H9 (cell line): ENCODE results near the gene GLS. TPM values are rescaled to one million over a fixed set of nuclear protein-coding genes. Genes with fewer than 3 reads are reported as not detected.
A peak's percentile ranks its signal among the peaks of the same experiment; 100 is the strongest.
"Not testable (repeated sequence)": the region's sequence is repeated elsewhere in the genome, so short reads cannot be mapped to it uniquely, and the experiment has no call there.

Experiments
- DNase-seq: peaks from one replicate; pipeline ENCODE4 v3.0.0-alpha.2; 2017
- H2AFZ ChIP-seq: one replicate; pipeline ENCODE4 v1.6.1; 2013; ENCODE audit warnings: mild to moderate bottlenecking, low read length, control low read depth, moderate library complexity
- H2AK5ac ChIP-seq: 2 replicates; pipeline ENCODE4 v1.6.1; 2013; ENCODE audit warnings: low read length, control low read depth, mixed read lengths; ENCODE audit not compliant: insufficient read length
- H2BK120ac ChIP-seq: one replicate; pipeline ENCODE4 v1.6.1; 2013; ENCODE audit warnings: low read depth, mild to moderate bottlenecking, low read length, control low read depth, inconsistent platforms; ENCODE audit not compliant: poor library complexity, severe bottlenecking
- H2BK12ac ChIP-seq: 2 replicates; pipeline ENCODE4 v1.6.1; 2013; ENCODE audit warnings: low read length, control low read depth, mixed read lengths, low read depth; ENCODE audit not compliant: insufficient read length
- H2BK15ac ChIP-seq: 2 replicates; pipeline ENCODE4 v1.6.1; 2013; ENCODE audit warnings: low read depth, low read length, control low read depth
- H2BK20ac ChIP-seq: one replicate; pipeline ENCODE4 v1.6.1; 2013; ENCODE audit warnings: low read depth, mild to moderate bottlenecking, low read length, control low read depth, inconsistent platforms; ENCODE audit not compliant: poor library complexity, severe bottlenecking
- H2BK5ac ChIP-seq: 2 replicates; pipeline ENCODE4 v1.6.1; 2013; ENCODE audit warnings: low read length, control low read depth, mixed read lengths; ENCODE audit not compliant: insufficient read length
- H3K14ac ChIP-seq: 2 replicates; pipeline ENCODE4 v1.6.1; 2013; ENCODE audit warnings: low read length, control low read depth; ENCODE audit not compliant: insufficient read depth
- H3K18ac ChIP-seq: 2 replicates; pipeline ENCODE4 v1.6.1; 2013; ENCODE audit warnings: low read depth, mild to moderate bottlenecking, mixed read lengths, low read length, control low read depth; ENCODE audit not compliant: insufficient read length
- H3K23ac ChIP-seq: 2 replicates; pipeline ENCODE4 v1.6.1; 2013; ENCODE audit warnings: low read length, control low read depth, mixed read lengths, low read depth; ENCODE audit not compliant: insufficient read length
- H3K23me2 ChIP-seq: 2 replicates; pipeline ENCODE4 v1.6.1; 2013; ENCODE audit warnings: low read depth, mild to moderate bottlenecking, mixed read lengths, low read length, control low read depth; ENCODE audit not compliant: insufficient read length, poor library complexity, severe bottlenecking
- H3K27ac ChIP-seq: 2 replicates; pipeline ENCODE4 v1.5.1; 2013; ENCODE audit warnings: low read length, control low read depth, mixed read lengths, low read depth; ENCODE audit not compliant: insufficient read length
- H3K27me3 ChIP-seq: 2 replicates; pipeline ENCODE4 v1.6.1; 2013; ENCODE audit warnings: low read length, control low read depth, inconsistent platforms; ENCODE audit not compliant: insufficient read depth
- H3K4ac ChIP-seq: 2 replicates; pipeline ENCODE4 v1.6.1; 2013; ENCODE audit warnings: low read depth, mild to moderate bottlenecking, control low read depth, inconsistent platforms, low read length, moderate library complexity
- H3K4me1 ChIP-seq: 2 replicates; pipeline ENCODE4 v1.6.1; 2013; ENCODE audit warnings: low read length, control low read depth, inconsistent platforms; ENCODE audit not compliant: insufficient read depth
- H3K4me2 ChIP-seq: 2 replicates; pipeline ENCODE4 v1.6.1; 2013; ENCODE audit warnings: low read length, control low read depth, mixed read lengths; ENCODE audit not compliant: insufficient read length, insufficient read depth
- H3K56ac ChIP-seq: 2 replicates; pipeline ENCODE4 v1.6.1; 2013; ENCODE audit warnings: low read depth, mild to moderate bottlenecking, mixed read lengths, low read length, control low read depth; ENCODE audit not compliant: insufficient read length
- H3K79me1 ChIP-seq: 2 replicates; pipeline ENCODE4 v1.6.1; 2013; ENCODE audit warnings: low read depth, mild to moderate bottlenecking, moderate library complexity, low read length, control low read depth, inconsistent platforms; ENCODE audit not compliant: insufficient read depth, poor library complexity, severe bottlenecking
- H3K79me2 ChIP-seq: 2 replicates; pipeline ENCODE4 v1.6.1; 2013; ENCODE audit warnings: low read length, control low read depth, inconsistent platforms; ENCODE audit not compliant: insufficient read depth
- H3K9ac ChIP-seq: 2 replicates; pipeline ENCODE4 v1.6.1; 2013; ENCODE audit warnings: low read length, control low read depth, mixed read lengths; ENCODE audit not compliant: insufficient read length; ENCODE audit errors: extremely low read depth
- H3K9me3 ChIP-seq: one replicate; pipeline ENCODE4 v1.6.1; 2013; ENCODE audit warnings: low read depth, low read length, inconsistent platforms; ENCODE audit not compliant: control insufficient read depth
- H3T11ph ChIP-seq: one replicate; pipeline ENCODE4 v1.6.1; 2013; ENCODE audit warnings: mild to moderate bottlenecking, low read length, control low read depth, inconsistent platforms
- H4K20me1 ChIP-seq: one replicate; pipeline ENCODE4 v1.6.1; 2013; ENCODE audit not compliant: control insufficient read depth, insufficient read length, insufficient read depth
- H4K5ac ChIP-seq: 2 replicates; pipeline ENCODE4 v1.6.1; 2013; ENCODE audit warnings: low read depth, mild to moderate bottlenecking, mixed read lengths, low read length, control low read depth; ENCODE audit not compliant: insufficient read length
- H4K8ac ChIP-seq: replicated peaks from 2 replicates; pipeline ENCODE4 v1.6.1; 2013; ENCODE audit warnings: low read length, control low read depth, mixed read lengths, low read depth; ENCODE audit not compliant: insufficient read length
- H4K91ac ChIP-seq: 2 replicates; pipeline ENCODE4 v1.6.1; 2013; ENCODE audit warnings: low read depth, mild to moderate bottlenecking, moderate library complexity, mixed read lengths, low read length, control low read depth; ENCODE audit not compliant: insufficient read length
- H3K27ac Mint-ChIP-seq, 3 experiments: 2 replicates in 2 of 3; 3 replicates in 1 of 3; pipeline ENCODE4 v1.8.0; 2020 to 2021; ENCODE audit warnings: mixed read lengths in 3 of 3, mild to moderate bottlenecking in 1 of 3, moderate library complexity in 1 of 3
- H3K27me3 Mint-ChIP-seq: 2 replicates; pipeline ENCODE4 v1.8.0; 2021; ENCODE audit warnings: low read depth, mild to moderate bottlenecking, moderate library complexity, mixed read lengths
- H3K36me3 Mint-ChIP-seq, 3 experiments: 2 replicates in 2 of 3; 3 replicates in 1 of 3; pipeline ENCODE4 v1.8.0; 2020 to 2021; ENCODE audit warnings: low read depth in 3 of 3, mixed read lengths in 3 of 3; ENCODE audit not compliant: insufficient read depth in 1 of 3
- H3K4me1 Mint-ChIP-seq, 2 experiments: 2 replicates each; pipeline ENCODE4 v1.8.0; 2020; ENCODE audit warnings: mixed read lengths in 2 of 2
- H3K4me3 Mint-ChIP-seq, 2 experiments: 2 replicates in 1 of 2; 3 replicates in 1 of 2; pipeline ENCODE4 v1.8.0; 2020 to 2021; ENCODE audit warnings: mild to moderate bottlenecking in 2 of 2, mixed read lengths in 2 of 2, moderate library complexity in 1 of 2
- H3K9me3 Mint-ChIP-seq, 2 experiments: 2 replicates in 1 of 2; 3 replicates in 1 of 2; pipeline ENCODE4 v1.8.0; 2020; ENCODE audit warnings: mild to moderate bottlenecking in 2 of 2, mixed read lengths in 2 of 2, moderate library complexity in 1 of 2
- CTCF ChIP-seq: fragments of 200-600 bp; sonication (generic); conservative IDR thresholded peaks from 3 replicates; pipeline ENCODE4 v1.8.0; 2021; ENCODE audit warnings: antibody characterized with exemption, mild to moderate bottlenecking
- WGBS: extraction: QIAGEN DNeasy Blood & Tissue Kit; methylation state at CpG from one replicate; pipeline ENCODE4 v1.1.7; 2013; ENCODE audit warnings: missing lambda C conversion rate, low lambda C conversion rate, mixed read lengths; ENCODE audit not compliant: insufficient read length; ENCODE audit errors: extremely low coverage; 5-methylcytosine and 5-hydroxymethylcytosine counted together
- total RNA-seq: library from RNA; stranded (reverse); gene quantifications from 2 replicates; pipeline ENCODE4 v1.2.1, GENCODE V29; 2021

The GLS gene
- total RNA-seq, 1 experiment from 2014 or later = 69.3 TPM

DNA sequence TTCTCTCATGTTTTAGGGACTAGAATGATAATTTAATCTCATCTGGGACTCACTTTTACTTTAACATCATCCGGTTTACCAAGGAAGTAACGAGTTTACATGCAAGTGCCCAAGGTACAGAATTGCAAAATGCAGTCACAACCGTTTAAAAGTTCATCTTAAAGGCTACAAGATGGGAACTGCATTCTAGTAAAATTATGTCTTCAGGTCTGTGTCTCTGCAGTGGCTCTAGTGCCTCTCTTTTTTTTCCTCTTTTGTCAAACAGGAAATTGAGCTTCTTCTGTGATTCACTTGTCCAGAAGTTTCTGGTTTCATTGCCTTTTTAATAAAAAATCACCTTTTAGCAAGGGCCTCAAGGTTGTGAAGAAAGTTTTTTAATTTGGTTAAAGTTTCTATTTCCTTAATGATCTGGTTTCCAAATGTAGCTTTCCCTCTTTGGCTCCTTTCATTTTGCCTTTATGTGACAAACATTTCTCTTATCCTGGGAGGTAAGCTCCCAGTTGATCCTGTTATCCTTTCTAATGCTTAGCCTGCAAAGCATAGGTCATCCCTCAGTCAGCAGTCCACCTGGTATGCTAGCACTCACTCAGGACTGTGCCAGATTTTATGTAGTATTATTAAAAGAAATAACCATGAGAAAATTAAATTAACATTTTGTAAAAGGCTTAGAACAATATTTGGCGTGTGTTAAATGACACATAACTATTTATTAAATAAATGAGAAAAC is 2.4 kb downstream of the GLS start:
- H3K27me3 Mint-ChIP-seq = no peaks in the 10 kb centered on the region
- Histone ChIP-seq H3K23ac (no peak overlapping the region), H3K4me1 (no peaks in the 10 kb centered on the region; the same call in 1 of the 2 replicates), H3K14ac (no peak overlapping the region), H3K23me2 (peaks cover 10% of the 10 kb centered on the region), H4K5ac (no peak overlapping the region), H3K9me3 (no peaks in the 10 kb centered on the region), H2BK15ac (no peak overlapping the region), H3K79me2 (peaks cover 25% of the 10 kb centered on the region; the same call in 1 of the 2 replicates), H2AK5ac (no peak overlapping the region), H3K4me2 (peak overlapping the region; percentile 92), H2BK12ac (no peak overlapping the region), H2AFZ (no peak overlapping the region), H2BK120ac (no peak overlapping the region), H3K79me1 (no peaks in the 10 kb centered on the region), H2BK20ac (no peak overlapping the region), H4K20me1 (no peaks in the 10 kb centered on the region), H2BK5ac (no peak overlapping the region), H3T11ph (no peak overlapping the region), H3K27ac (no peak overlapping the region), H3K9ac (no peak overlapping the region), H3K4ac (no peak overlapping the region), H3K56ac (no peak overlapping the region), H3K27me3 (no peaks in the 10 kb centered on the region), H4K91ac (no peak overlapping the region), H4K8ac (no peak overlapping the region), H3K18ac (no peak overlapping the region)
- peak overlapping the region in 1 of 3 experiments; percentile 73; a peak in 4 of 7 replicates for H3K27ac Mint-ChIP-seq
- H3K4me1 Mint-ChIP-seq = peaks cover 32 to 39% of the 10 kb centered on the region in 2 experiments
- H3K4me3 Mint-ChIP-seq = peak overlapping the region; percentile 79 to 96
- DNase-seq = no peak
- WGBS = no CpG with 5 or more reads among the region's 4 CpGs
- TF ChIP-seq CTCF = no peak
- H3K9me3 Mint-ChIP-seq = no peaks in the 10 kb centered on the region
- peaks cover 5 to 19% (median 7%) of the 10 kb centered on the region in 3 experiments; a peak in 6 of 7 replicates for H3K36me3 Mint-ChIP-seq

DNA sequence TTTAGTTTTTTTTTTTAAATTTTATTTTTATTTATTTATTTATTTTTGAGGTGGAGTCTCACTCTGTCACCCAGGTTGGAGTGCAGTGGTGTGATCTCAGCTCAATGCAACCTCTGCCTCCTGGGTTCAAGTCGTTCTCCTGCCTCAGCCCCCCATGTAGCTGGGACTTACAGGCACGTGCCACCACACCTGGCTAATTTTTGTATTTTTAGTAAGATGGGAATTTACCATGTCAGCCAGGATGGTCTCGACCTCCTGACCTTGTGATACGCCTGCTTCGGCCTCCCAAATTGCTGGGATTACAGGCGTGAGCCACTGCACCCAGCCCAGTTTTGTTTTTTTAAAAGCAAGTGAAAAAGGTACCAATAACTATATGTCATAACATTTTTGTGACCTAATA is 5.2 kb downstream of the GLS start:
- not testable (repeated sequence) for H4K20me1 ChIP-seq

More for the DNA sequence above, 5.2 kb downstream of the GLS start:
- H3K4ac ChIP-seq, H3K79me1 ChIP-seq, H3K27ac ChIP-seq, H3K4me2 ChIP-seq, H3K14ac ChIP-seq, H4K8ac ChIP-seq, H2BK5ac ChIP-seq, H3K4me3 Mint-ChIP-seq, H3K23ac ChIP-seq, H3K4me1 ChIP-seq, H2BK15ac ChIP-seq, DNase-seq, H3T11ph ChIP-seq, H3K9ac ChIP-seq, H2BK12ac ChIP-seq, H3K27me3 ChIP-seq, H2BK120ac ChIP-seq, H4K91ac ChIP-seq, H4K5ac ChIP-seq, H3K9me3 Mint-ChIP-seq, H3K56ac ChIP-seq, H2BK20ac ChIP-seq, H2AK5ac ChIP-seq, H3K27ac Mint-ChIP-seq, H3K9me3 ChIP-seq, H3K18ac ChIP-seq, H3K27me3 Mint-ChIP-seq, H3K23me2 ChIP-seq, H2AFZ ChIP-seq: not testable (repeated sequence)
- peaks cover 5 to 19% (median 7%) of the 10 kb centered on the region in 3 experiments; a peak in 6 of 7 replicates for H3K36me3 Mint-ChIP-seq
- WGBS = no CpG with 5 or more reads among the region's 6 CpGs
- peaks cover 48 to 55% of the 10 kb centered on the region in 2 experiments for H3K4me1 Mint-ChIP-seq
- H3K79me2 ChIP-seq = peaks cover 31% of the 10 kb centered on the region; the same call in 1 of the 2 replicates
